HepG2 (cell line): ENCODE results near the gene DDAH2. TPM values are rescaled to one million over a fixed set of nuclear protein-coding genes. Genes with fewer than 3 reads are reported as not detected.
A peak's percentile ranks its signal among the peaks of the same experiment; 100 is the strongest.

Experiments used
- HIVEP1 ChIP-seq: sonication (generic); formaldehyde crosslinking; IDR thresholded peaks from 2 replicates; pipeline ENCODE4 v1.4.0; 2020; ENCODE audit warnings: mild to moderate bottlenecking, missing genetic modification reagents
- HMGA1 ChIP-seq: sonication (generic); formaldehyde crosslinking; conservative IDR thresholded peaks from 2 replicates; pipeline ENCODE4 v1.4.0; 2020; ENCODE audit warnings: missing genetic modification reagents
- KLF16 ChIP-seq, 2 experiments: sonication (generic) in 1 of 2; formaldehyde crosslinking in 1 of 2; IDR thresholded peaks; 2 replicates each; pipeline versions ENCODE4 v1.6.1 to v1.8.0; 2016 to 2023; ENCODE audit warnings: missing genetic modification reagents in 2 of 2, missing compliant biosample characterization in 1 of 2
- ONECUT2 ChIP-seq: sonication (generic); formaldehyde crosslinking; IDR thresholded peaks from 2 replicates; pipeline ENCODE4 v1.4.0; 2020; ENCODE audit warnings: missing genetic modification reagents
- RBM39 ChIP-seq: fragments of 200-400 bp; formaldehyde crosslinking; IDR thresholded peaks from one replicate; pipeline ENCODE4 v1.6.1; 2018; ENCODE audit warnings: antibody characterized with exemption, mild to moderate bottlenecking, low read depth, low read length; ENCODE audit not compliant: poor library complexity, severe bottlenecking
- REPIN1 ChIP-seq: sonication (generic); formaldehyde crosslinking; IDR thresholded peaks from 2 replicates; pipeline ENCODE4 v1.8.0; 2022; ENCODE audit warnings: missing genetic modification reagents, low read depth, mild to moderate bottlenecking, borderline replicate concordance
- TARDBP ChIP-seq: sonication (generic); formaldehyde crosslinking; IDR thresholded peaks from 2 replicates; pipeline ENCODE4 v1.8.0; 2022; ENCODE audit warnings: mild to moderate bottlenecking, missing genetic modification reagents
- TBL1XR1 ChIP-seq: fragments of 150-350 bp; IDR thresholded peaks from 2 replicates; pipeline ENCODE4 v1.6.1; 2014; ENCODE audit warnings: borderline replicate concordance, low read length; ENCODE audit not compliant: partially characterized antibody
- ZBTB34 ChIP-seq: sonication (generic); formaldehyde crosslinking; IDR thresholded peaks from 2 replicates; pipeline ENCODE4 v1.8.0; 2022; ENCODE audit warnings: mild to moderate bottlenecking, missing genetic modification reagents
- ZFP82 ChIP-seq: sonication (generic); formaldehyde crosslinking; IDR thresholded peaks from 2 replicates; pipeline ENCODE4 v1.5.1; 2020; ENCODE audit warnings: mild to moderate bottlenecking, missing genetic modification reagents, borderline replicate concordance
- ZNF24 ChIP-seq: fragments of 450-650 bp; IDR thresholded peaks from 2 replicates; pipeline ENCODE4 v1.6.1; 2017; ENCODE audit warnings: antibody characterized with exemption, mild to moderate bottlenecking
- ZNF501 ChIP-seq: sonication (generic); formaldehyde crosslinking; IDR thresholded peaks from 2 replicates; pipeline ENCODE4 v1.5.1; 2020; ENCODE audit warnings: mild to moderate bottlenecking, moderate library complexity, missing genetic modification reagents
- ZNF547 ChIP-seq: sonication (generic); formaldehyde crosslinking; IDR thresholded peaks from 2 replicates; pipeline ENCODE4 v1.5.1; 2020; ENCODE audit warnings: mild to moderate bottlenecking, missing genetic modification reagents
- ZNF576 ChIP-seq: sonication (generic); formaldehyde crosslinking; IDR thresholded peaks from 2 replicates; pipeline ENCODE4 v1.4.0; 2020; ENCODE audit warnings: mild to moderate bottlenecking, missing genetic modification reagents
- ZNF615 ChIP-seq: sonication (generic); formaldehyde crosslinking; IDR thresholded peaks from 2 replicates; pipeline ENCODE4 v1.5.0; 2020; ENCODE audit warnings: mild to moderate bottlenecking, missing genetic modification reagents, borderline replicate concordance
- ZNF652 ChIP-seq: IDR thresholded peaks from 2 replicates; pipeline ENCODE4 v1.6.1; 2016; ENCODE audit warnings: low read depth, borderline replicate concordance
- ZNF891 ChIP-seq: sonication (generic); formaldehyde crosslinking; IDR thresholded peaks from 2 replicates; pipeline ENCODE4 v1.5.0; 2020; ENCODE audit warnings: mild to moderate bottlenecking, missing genetic modification reagents
- polyA plus RNA-seq, 8 experiments: library from polyadenylated mRNA; depleted of rRNA in 3 of 8; stranded (reverse) in 7 of 8; unstranded in 1 of 8; fragments of >200 nt; fragmentation: Illumina TruSeq in 4 of 8; extraction: Trizol in 4 of 8; gene quantifications; 2 replicates each; pipeline versions ENCODE4 v1.2.1 to v1.2.3, GENCODE V29; 2011 to 2016; ENCODE audit warnings: low read depth in 4 of 8, missing spikeins in 1 of 8, mixed read lengths in 1 of 8; ENCODE audit not compliant: insufficient read depth in 1 of 8
- total RNA-seq, 5 experiments: library from RNA; depleted of rRNA; stranded (reverse); fragments of >200 nt; fragmentation: Illumina TruSeq; extraction: Trizol; gene quantifications; 2 replicates each; pipeline ENCODE4 v1.2.3, GENCODE V29; 2016; ENCODE audit warnings: low read depth in 1 of 5
- TF ChIP-seq, protein P1 (sequence below): sonication (generic); formaldehyde crosslinking; IDR thresholded peaks from 2 replicates; pipeline ENCODE4 v1.5.0; 2020; ENCODE audit warnings: mild to moderate bottlenecking, missing genetic modification reagents
- TF ChIP-seq, protein P2 (sequence below): sonication (generic); formaldehyde crosslinking; IDR thresholded peaks from 2 replicates; pipeline ENCODE4 v1.8.1; 2022; ENCODE audit warnings: low read depth, mild to moderate bottlenecking, missing genetic modification reagents
- TF ChIP-seq, protein P3 (sequence below): sonication (generic); formaldehyde crosslinking; IDR thresholded peaks from 2 replicates; pipeline ENCODE4 v1.8.1; 2023; ENCODE audit warnings: mild to moderate bottlenecking, inconsistent platforms, moderate library complexity, missing genetic modification reagents, borderline replicate concordance

DDAH2 gene
- total and polyA plus RNA-seq, 2 of the 13 experiments (the other 11 are each of a cell fraction or from before 2014, with no cell fraction given) = 16.4 to 21.1 TPM

DNA sequence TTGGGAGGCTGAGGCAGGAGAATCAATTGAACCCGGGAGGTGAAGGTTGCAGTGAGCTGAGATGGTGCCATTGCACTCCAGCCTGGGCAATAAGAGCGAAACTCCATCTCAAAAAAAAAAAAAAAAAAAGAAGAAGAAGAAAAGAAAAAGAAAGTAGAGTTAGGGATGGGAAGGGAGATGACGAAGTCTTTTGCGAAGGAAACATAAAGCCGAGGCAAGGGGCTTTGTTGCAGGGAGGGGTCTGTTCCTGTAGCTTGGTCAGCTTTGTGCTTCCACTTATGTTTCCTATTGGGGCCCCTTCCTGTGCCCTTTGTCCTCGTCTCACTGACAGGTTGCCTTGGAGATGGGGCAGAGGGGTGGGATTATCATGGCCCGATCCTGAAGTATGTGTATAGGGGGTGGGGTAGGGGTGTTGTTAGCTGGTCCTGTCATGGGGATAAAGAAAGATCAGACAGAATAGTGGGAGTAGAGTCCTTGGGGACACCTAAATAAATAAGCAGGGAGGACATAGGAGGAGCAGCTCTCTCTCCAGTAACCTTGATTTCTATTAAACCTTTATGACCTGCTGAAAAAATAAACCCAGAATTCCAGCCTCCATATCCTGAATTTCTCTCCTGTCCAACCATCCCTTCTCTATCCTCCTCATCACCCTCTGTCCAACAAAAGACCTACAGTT, 8.4 kb upstream of the DDAH2 start (continued):
- TF ChIP-seq ZBTB34 (CRISPR knock-in tag) (no peak), ZNF576 (no peak), ZNF547 (CRISPR knock-in tag) (no peak), TARDBP (CRISPR knock-in tag) (peak; percentile 92; the same call in 1 of the 2 replicates), ZNF501 (CRISPR knock-in tag) (no peak), ZNF24 (no peak), ZNF615 (no peak), REPIN1 (no peak), TBL1XR1 (peak; percentile 64), HMGA1 (CRISPR knock-in tag) (no peak), ZFP82 (CRISPR knock-in tag) (no peak), RBM39 (no peak), KLF16 (CRISPR knock-in tag; IDR thresholded peaks at IDR 0.05) (peak in 1 of 2 experiments; percentile 56; a peak in 2 of 4 replicates), ZNF891 (CRISPR knock-in tag) (no peak), ONECUT2 (CRISPR knock-in tag) (no peak), ZNF652 (CRISPR knock-in tag) (no peak), HIVEP1 (no peak)
- TF ChIP-seq, protein P1, sequence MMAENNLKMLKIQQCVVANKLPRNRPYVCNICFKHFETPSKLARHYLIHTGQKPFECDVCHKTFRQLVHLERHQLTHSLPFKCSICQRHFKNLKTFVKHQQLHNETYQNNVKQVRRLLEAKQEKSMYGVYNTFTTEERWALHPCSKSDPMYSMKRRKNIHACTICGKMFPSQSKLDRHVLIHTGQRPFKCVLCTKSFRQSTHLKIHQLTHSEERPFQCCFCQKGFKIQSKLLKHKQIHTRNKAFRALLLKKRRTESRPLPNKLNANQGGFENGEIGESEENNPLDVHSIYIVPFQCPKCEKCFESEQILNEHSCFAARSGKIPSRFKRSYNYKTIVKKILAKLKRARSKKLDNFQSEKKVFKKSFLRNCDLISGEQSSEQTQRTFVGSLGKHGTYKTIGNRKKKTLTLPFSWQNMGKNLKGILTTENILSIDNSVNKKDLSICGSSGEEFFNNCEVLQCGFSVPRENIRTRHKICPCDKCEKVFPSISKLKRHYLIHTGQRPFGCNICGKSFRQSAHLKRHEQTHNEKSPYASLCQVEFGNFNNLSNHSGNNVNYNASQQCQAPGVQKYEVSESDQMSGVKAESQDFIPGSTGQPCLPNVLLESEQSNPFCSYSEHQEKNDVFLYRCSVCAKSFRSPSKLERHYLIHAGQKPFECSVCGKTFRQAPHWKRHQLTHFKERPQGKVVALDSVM (CRISPR knock-in tag) = 0 out of 2 replicates have a peak, but pooled peaks have one; percentile 12
- TF ChIP-seq, protein P2, sequence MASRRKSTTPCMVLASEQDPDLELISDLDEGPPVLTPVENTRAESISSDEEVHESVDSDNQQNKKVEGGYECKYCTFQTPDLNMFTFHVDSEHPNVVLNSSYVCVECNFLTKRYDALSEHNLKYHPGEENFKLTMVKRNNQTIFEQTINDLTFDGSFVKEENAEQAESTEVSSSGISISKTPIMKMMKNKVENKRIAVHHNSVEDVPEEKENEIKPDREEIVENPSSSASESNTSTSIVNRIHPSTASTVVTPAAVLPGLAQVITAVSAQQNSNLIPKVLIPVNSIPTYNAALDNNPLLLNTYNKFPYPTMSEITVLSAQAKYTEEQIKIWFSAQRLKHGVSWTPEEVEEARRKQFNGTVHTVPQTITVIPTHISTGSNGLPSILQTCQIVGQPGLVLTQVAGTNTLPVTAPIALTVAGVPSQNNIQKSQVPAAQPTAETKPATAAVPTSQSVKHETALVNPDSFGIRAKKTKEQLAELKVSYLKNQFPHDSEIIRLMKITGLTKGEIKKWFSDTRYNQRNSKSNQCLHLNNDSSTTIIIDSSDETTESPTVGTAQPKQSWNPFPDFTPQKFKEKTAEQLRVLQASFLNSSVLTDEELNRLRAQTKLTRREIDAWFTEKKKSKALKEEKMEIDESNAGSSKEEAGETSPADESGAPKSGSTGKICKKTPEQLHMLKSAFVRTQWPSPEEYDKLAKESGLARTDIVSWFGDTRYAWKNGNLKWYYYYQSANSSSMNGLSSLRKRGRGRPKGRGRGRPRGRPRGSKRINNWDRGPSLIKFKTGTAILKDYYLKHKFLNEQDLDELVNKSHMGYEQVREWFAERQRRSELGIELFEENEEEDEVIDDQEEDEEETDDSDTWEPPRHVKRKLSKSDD = no peak
- TF ChIP-seq, protein P3, sequence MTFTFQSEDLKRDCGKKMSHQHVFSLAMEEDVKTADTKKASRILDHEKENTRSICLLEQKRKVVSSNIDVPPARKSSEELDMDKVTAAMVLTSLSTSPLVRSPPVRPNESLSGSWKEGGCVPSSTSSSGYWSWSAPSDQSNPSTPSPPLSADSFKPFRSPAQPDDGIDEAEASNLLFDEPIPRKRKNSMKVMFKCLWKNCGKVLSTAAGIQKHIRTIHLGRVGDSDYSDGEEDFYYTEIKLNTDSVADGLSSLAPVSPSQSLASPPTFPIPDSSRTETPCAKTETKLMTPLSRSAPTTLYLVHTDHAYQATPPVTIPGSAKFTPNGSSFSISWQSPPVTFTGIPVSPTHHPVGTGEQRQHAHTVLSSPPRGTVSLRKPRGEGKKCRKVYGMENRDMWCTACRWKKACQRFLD (CRISPR knock-in tag) = no peak
